ENCODE measurements around the gene C10orf95. TPM values are rescaled to one million over a fixed set of nuclear protein-coding genes. Genes with fewer than 3 reads are reported as not detected.

C10orf95 gene
- total RNA-seq, 1 donor: not detected

DNA sequence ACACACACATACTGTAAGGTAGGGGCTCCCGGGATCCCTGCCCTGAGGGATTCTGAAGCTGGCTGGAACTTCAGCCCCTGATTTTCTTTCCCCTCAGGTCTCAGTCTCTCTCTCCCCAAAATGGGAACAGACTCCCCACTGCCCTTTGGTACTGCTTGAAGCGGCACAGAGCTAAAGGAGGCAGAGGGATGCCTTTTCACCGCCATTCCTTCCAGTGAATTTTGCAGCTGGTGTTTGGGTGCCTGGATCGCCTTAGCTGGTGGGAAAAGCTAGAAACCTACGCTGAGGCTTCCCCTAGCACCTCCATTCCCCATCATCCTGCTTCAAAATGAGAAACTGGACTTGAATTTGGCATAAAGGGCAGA, 16.2 kb downstream of the C10orf95 start:
- Histone ChIP-seq H3K9me3 (ENCODE audit: low read depth, low read length) (no peaks in the 10 kb centered on the region), H3K4me2 (ENCODE audit: insufficient read depth, low read length) (peak overlapping the region; percentile 76), H4K20me1 (ENCODE audit: insufficient read depth, low read length) (no peaks in the 10 kb centered on the region), H3K79me2 (ENCODE audit: insufficient read depth, low read length) (peaks cover 14% of the 10 kb centered on the region), H3K4me1 (ENCODE audit: insufficient read depth, low read length) (peaks cover 34% of the 10 kb centered on the region), H3K27me3 (ENCODE audit: insufficient read depth, low read length) (no peaks in the 10 kb centered on the region), H3K4me3 (ENCODE audit: insufficient read depth, low read length) (peak overlapping the region; percentile 64), H3K36me3 (ENCODE audit: insufficient read depth, low read length) (peaks cover 5% of the 10 kb centered on the region), H3K27ac (ENCODE audit: low read depth, low read length) (peak overlapping the region; percentile 56), H2AFZ (ENCODE audit: low read length) (peak overlapping the region; percentile 63)
- TF ChIP-seq, protein P1, sequence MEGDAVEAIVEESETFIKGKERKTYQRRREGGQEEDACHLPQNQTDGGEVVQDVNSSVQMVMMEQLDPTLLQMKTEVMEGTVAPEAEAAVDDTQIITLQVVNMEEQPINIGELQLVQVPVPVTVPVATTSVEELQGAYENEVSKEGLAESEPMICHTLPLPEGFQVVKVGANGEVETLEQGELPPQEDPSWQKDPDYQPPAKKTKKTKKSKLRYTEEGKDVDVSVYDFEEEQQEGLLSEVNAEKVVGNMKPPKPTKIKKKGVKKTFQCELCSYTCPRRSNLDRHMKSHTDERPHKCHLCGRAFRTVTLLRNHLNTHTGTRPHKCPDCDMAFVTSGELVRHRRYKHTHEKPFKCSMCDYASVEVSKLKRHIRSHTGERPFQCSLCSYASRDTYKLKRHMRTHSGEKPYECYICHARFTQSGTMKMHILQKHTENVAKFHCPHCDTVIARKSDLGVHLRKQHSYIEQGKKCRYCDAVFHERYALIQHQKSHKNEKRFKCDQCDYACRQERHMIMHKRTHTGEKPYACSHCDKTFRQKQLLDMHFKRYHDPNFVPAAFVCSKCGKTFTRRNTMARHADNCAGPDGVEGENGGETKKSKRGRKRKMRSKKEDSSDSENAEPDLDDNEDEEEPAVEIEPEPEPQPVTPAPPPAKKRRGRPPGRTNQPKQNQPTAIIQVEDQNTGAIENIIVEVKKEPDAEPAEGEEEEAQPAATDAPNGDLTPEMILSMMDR (IDR thresholded peaks at IDR 0.05; ENCODE audit: extremely low read depth, low read depth, low read length): no peak
- no peak for DNase-seq (ENCODE audit: insufficient read length, low spot score, missing footprints)

DNA sequence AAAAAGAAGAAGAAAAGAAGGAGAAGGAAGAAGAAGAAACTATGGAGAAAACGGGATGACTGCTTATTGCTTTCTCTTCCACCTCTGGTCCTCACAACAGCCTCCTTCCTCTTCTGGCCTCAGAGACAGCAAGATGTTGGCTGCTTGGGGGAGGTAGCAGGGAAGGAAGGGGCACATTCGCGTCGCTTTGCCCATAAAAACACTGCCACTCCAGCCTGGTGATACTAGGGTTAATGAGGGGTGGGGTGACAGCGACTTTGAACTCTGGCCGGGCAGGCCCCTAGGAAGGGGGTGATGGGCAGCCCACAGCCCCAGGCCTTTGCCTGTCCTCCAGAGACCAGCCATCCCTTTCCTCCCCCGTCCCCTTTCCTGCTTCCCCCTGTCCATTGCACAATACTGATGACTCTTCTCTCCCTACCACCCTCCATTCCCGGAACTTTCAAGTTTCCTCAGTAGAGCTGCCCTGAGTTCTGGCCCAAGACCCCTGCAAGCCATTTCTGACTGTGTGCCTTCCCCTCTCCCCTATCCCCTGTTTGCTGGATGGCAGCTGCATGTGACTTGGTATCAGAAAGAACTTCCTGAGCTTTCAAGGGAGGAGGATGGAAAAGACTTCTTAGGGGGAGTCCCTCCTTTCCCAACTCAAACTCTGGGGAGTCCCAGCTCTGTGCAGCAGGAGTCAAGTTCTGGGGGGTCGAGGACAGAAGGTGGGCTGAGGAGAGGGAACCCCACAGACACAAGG, 16.8 kb downstream of the C10orf95 start:
- Histone ChIP-seq H3K79me2 (ENCODE audit: insufficient read depth, low read length) (peaks cover 14% of the 10 kb centered on the region), H3K4me1 (ENCODE audit: insufficient read depth, low read length) (peaks cover 34% of the 10 kb centered on the region), H3K9me3 (ENCODE audit: low read depth, low read length) (no peaks in the 10 kb centered on the region), H3K27ac (ENCODE audit: low read depth, low read length) (peak overlapping the region; percentile 56), H3K4me3 (ENCODE audit: insufficient read depth, low read length) (peak overlapping the region; percentile 23), H3K36me3 (ENCODE audit: insufficient read depth, low read length) (peaks cover 5% of the 10 kb centered on the region), H4K20me1 (ENCODE audit: insufficient read depth, low read length) (no peaks in the 10 kb centered on the region), H3K27me3 (ENCODE audit: insufficient read depth, low read length) (no peaks in the 10 kb centered on the region), H3K4me2 (ENCODE audit: insufficient read depth, low read length) (peak overlapping the region; percentile 76), H2AFZ (ENCODE audit: low read length) (peak overlapping the region; percentile 63)
- DNase-seq (ENCODE audit: insufficient read length, low spot score, missing footprints): peak; percentile 93
- TF ChIP-seq, protein P1 (IDR thresholded peaks at IDR 0.05; ENCODE audit: extremely low read depth, low read depth, low read length): no peak

- H2AFZ ChIP-seq (ENCODE audit: low read length): no peak overlapping the region
- no peaks in the 10 kb centered on the region for H3K27me3 ChIP-seq (ENCODE audit: insufficient read depth, low read length)
- no peaks in the 10 kb centered on the region for H3K9me3 ChIP-seq (ENCODE audit: low read depth, low read length)
- DNase-seq (ENCODE audit: insufficient read length, low spot score, missing footprints): no peak
- no peak overlapping the region for H3K4me2 ChIP-seq (ENCODE audit: insufficient read depth, low read length)
- no peak overlapping the region for H3K27ac ChIP-seq (ENCODE audit: low read depth, low read length)
- no peaks in the 10 kb centered on the region for H4K20me1 ChIP-seq (ENCODE audit: insufficient read depth, low read length)
- no peak overlapping the region for H3K4me3 ChIP-seq (ENCODE audit: insufficient read depth, low read length)
- TF ChIP-seq, protein P1 (IDR thresholded peaks at IDR 0.05; ENCODE audit: extremely low read depth, low read depth, low read length): no peak
- peaks cover 14% of the 10 kb centered on the region for H3K79me2 ChIP-seq (ENCODE audit: insufficient read depth, low read length)
- peaks cover 5% of the 10 kb centered on the region for H3K36me3 ChIP-seq (ENCODE audit: insufficient read depth, low read length)
- H3K4me1 ChIP-seq (ENCODE audit: insufficient read depth, low read length): peaks cover 34% of the 10 kb centered on the region
Observed at GRCh38 chr10:102433619-102434046, 17.7 kb downstream of the C10orf95 start.

- H3K27me3 ChIP-seq (ENCODE audit: insufficient read depth, low read length): no peaks in the 10 kb centered on the region
- H3K79me2 ChIP-seq (ENCODE audit: insufficient read depth, low read length): peaks cover 14% of the 10 kb centered on the region
- H3K4me1 ChIP-seq (ENCODE audit: insufficient read depth, low read length): peaks cover 34% of the 10 kb centered on the region
- H3K4me2 ChIP-seq (ENCODE audit: insufficient read depth, low read length): peak within 1 kb of the TSS; percentile 97
- TF ChIP-seq, protein P1 (IDR thresholded peaks at IDR 0.05; ENCODE audit: extremely low read depth, low read depth, low read length): no peak
- peak within 1 kb of the TSS; percentile 77 for H3K27ac ChIP-seq (ENCODE audit: low read depth, low read length)
- peak; percentile 99 for DNase-seq (ENCODE audit: insufficient read length, low spot score, missing footprints)
- H4K20me1 ChIP-seq (ENCODE audit: insufficient read depth, low read length): no peaks in the 10 kb centered on the region
- H3K4me3 ChIP-seq (ENCODE audit: insufficient read depth, low read length): peak within 1 kb of the TSS; percentile 83
- H3K9me3 ChIP-seq (ENCODE audit: low read depth, low read length): no peaks in the 10 kb centered on the region
- peak within 1 kb of the TSS; percentile 91 for H2AFZ ChIP-seq (ENCODE audit: low read length)
- H3K36me3 ChIP-seq (ENCODE audit: insufficient read depth, low read length): peaks cover 5% of the 10 kb centered on the region
Observed at GRCh38 chr10:102432162-102432950, 19.0 kb downstream of the C10orf95 start, which contains the start of gene CUEDC2. Gene CUEDC2 (minus strand): TSS chr10:102432574. CDS start chr10:102425188, 7,386 bp downstream.
